Lower leg skin (tissue), 3 donors: Measurements from ENCODE around the gene MRGPRG.

ENCODE experiments used
- POLR2A ChIP-seq, 2 donors: fragments of 450-650 bp; IDR thresholded peaks; one replicate each; pipeline ENCODE4 v1.6.1; 2016 to 2017; ENCODE audit warnings: antibody characterized with exemption in 2 of 2, mild to moderate bottlenecking in 1 of 2, moderate library complexity in 1 of 2
- TF ChIP-seq, protein P1 (sequence below), 3 donors: fragments of 450-650 bp; IDR thresholded peaks; one replicate each; pipeline ENCODE4 v1.5.1; 2016; ENCODE audit warnings: antibody characterized with exemption in 3 of 3, mild to moderate bottlenecking in 3 of 3, moderate library complexity in 2 of 3

DNA sequence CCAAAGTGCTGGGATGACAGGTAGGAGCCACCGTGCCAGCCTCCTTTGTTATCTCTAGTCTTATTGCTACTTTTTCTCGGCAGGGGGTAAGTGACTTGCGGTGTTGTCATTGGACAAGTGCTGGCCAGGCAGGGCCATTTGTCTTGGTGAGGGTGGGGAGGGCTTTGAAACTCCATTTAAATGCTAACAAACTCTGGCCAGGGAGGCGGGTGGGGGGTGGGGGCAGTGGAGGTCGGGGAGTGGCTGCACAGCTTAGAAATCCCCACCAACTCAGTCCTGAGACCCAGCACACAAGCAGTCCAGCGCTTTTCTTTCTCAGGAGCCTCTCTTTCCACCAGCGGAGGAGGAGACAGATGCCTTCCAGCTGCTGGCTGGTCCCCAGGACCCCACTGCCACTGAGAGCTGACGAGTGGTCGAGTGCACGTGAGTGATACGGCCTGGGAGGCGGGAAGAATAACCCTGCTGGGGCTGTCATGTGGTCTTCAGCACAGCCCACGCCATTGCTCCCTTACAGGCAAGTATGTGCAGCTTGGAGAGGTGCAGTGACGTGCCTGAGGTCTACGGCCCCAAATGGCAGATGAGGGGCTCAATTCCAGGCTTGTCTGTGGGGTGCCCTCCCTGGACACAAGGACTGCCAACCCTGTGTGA is 29.3 kb downstream of the MRGPRG start:
- TF ChIP-seq POLR2A (IDR thresholded peaks at IDR 0.05) = no peak
- TF ChIP-seq, protein P1, sequence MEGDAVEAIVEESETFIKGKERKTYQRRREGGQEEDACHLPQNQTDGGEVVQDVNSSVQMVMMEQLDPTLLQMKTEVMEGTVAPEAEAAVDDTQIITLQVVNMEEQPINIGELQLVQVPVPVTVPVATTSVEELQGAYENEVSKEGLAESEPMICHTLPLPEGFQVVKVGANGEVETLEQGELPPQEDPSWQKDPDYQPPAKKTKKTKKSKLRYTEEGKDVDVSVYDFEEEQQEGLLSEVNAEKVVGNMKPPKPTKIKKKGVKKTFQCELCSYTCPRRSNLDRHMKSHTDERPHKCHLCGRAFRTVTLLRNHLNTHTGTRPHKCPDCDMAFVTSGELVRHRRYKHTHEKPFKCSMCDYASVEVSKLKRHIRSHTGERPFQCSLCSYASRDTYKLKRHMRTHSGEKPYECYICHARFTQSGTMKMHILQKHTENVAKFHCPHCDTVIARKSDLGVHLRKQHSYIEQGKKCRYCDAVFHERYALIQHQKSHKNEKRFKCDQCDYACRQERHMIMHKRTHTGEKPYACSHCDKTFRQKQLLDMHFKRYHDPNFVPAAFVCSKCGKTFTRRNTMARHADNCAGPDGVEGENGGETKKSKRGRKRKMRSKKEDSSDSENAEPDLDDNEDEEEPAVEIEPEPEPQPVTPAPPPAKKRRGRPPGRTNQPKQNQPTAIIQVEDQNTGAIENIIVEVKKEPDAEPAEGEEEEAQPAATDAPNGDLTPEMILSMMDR (IDR thresholded peaks at IDR 0.05) = no peak
